Measurements from ENCODE around the gene NOSTRIN.
"Not testable (repeated sequence)": the region's sequence is repeated elsewhere in the genome, so short reads cannot be mapped to it uniquely, and the experiment has no call there.

Gene NOSTRIN

DNA sequence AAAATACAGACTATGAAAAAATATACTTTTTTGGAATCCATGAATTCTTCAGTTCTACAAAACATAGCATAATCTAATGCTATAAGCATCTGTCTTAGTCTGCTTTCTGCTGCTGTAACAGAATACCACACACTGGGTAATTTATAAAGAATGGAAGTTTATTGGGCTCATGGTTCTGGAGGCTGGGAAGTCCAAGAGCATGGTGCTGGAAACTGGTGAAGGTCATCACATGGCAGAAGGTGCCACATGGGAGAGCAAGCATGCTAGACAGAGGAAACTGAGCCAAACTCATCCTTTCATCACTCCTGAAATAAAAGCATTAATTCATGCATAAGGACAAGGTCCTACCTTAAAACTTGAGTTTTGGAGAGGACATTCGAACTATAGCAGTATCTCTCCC is 26.6 kb upstream of the NOSTRIN start:
- Histone ChIP-seq H2AFZ (ENCODE audit: low read depth, low read length) (no peak overlapping the region), H3K36me3 (ENCODE audit: insufficient read depth, low read length) (no peaks in the 10 kb centered on the region), H3K9me3 (ENCODE audit: low read length) (no peaks in the 10 kb centered on the region)

DNA sequence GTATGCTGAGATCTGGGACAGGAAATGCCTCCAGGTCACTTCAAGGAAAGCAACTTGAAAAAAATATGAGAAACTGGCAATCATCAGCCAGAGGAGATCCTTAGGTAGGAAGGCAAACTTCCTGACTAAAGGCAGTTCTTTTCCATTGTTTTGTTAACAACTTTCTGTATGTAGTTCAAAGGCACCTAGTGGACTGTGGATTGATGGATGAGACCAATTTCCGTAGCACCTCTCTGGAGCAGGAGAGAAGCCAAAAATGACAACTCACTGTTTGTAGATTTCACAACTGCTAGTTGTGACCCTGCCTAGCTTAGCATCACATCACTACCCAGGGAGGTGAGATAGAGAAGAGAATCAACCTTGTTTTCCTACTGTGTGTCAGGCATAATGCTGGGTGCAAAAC is 21.8 kb upstream of the NOSTRIN start:
- Histone ChIP-seq H3K36me3 (ENCODE audit: insufficient read depth, low read length) (no peaks in the 10 kb centered on the region), H3K4me3 (ENCODE audit: low read length) (no peak overlapping the region), H3K4me1 (ENCODE audit: insufficient read depth, low read length) (peaks cover 9% of the 10 kb centered on the region), H3K27me3 (ENCODE audit: insufficient read depth, low read length) (no peaks in the 10 kb centered on the region), H3K9me3 (ENCODE audit: low read length) (no peaks in the 10 kb centered on the region), H2AFZ (ENCODE audit: low read depth, low read length) (no peak overlapping the region)

More for the DNA sequence above, 26.6 kb upstream of the NOSTRIN start:
- Histone ChIP-seq H3K27me3 (ENCODE audit: insufficient read depth, low read length) (no peaks in the 10 kb centered on the region), H3K4me3 (ENCODE audit: low read length) (no peak overlapping the region), H3K4me1 (ENCODE audit: insufficient read depth, low read length) (peaks cover under 1% of the 10 kb centered on the region)

DNA sequence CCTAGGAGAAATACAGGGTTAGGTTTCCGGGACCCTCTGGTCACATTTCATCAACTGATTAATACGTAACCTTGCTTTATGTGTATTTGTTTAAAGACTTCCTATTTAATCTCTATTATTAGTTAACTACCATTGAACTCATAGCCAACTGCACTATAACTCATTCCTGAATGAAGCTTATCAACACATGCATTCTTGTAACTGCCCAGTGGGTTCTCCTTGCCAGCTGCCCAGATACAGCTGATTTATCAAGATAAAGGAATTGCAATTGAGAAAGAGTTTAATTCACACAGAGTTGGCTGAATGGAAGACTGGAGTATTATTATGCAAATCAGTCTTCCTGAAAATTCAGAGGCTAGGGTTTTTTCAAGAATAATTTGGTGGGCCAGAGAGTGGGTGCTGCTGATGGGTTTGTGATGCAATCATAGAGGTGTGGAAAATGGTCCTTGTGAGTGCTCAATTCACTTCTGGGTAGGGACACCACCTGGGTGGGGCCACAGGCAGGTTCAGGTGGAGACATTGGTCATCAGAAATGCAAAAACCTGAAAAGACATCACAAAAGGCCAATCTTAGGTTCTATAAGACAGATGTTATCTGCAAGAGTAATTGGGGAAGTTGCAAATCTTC is 21.1 kb upstream of the NOSTRIN start:
- Histone ChIP-seq H3K27me3 (ENCODE audit: insufficient read depth, low read length) (no peaks in the 10 kb centered on the region), H3K4me3 (ENCODE audit: low read length) (no peak overlapping the region), H2AFZ (ENCODE audit: low read depth, low read length) (no peak overlapping the region), H3K4me1 (ENCODE audit: insufficient read depth, low read length) (peaks cover 9% of the 10 kb centered on the region), H3K36me3 (ENCODE audit: insufficient read depth, low read length) (no peaks in the 10 kb centered on the region), H3K9me3 (ENCODE audit: low read length) (no peaks in the 10 kb centered on the region)

DNA sequence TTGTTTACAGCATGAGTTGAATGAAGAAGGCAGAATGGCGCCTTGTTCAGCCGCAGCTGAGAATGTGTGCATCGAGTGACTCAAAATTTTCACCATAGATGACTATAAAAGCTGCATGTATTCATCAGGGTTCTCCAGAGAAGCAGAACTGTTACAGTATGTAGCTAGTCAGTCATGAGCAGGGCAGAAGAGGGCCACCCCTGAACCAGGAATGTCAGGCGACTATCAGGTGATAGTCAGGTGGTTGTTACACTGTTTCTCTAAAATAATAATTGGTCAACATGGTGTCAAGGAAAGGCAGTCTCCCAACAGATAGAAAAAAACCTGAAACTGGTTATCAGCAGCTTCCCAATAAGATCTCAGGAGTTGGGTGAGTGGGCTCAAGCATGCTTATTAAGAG is 20.2 kb upstream of the NOSTRIN start:
- Histone ChIP-seq H3K4me3 (ENCODE audit: low read length) (no peak overlapping the region), H2AFZ (ENCODE audit: low read depth, low read length) (no peak overlapping the region), H3K36me3 (ENCODE audit: insufficient read depth, low read length) (no peaks in the 10 kb centered on the region), H3K9me3 (ENCODE audit: low read length) (no peaks in the 10 kb centered on the region), H3K27me3 (ENCODE audit: insufficient read depth, low read length) (no peaks in the 10 kb centered on the region), H3K4me1 (ENCODE audit: insufficient read depth, low read length) (peaks cover 9% of the 10 kb centered on the region)

DNA sequence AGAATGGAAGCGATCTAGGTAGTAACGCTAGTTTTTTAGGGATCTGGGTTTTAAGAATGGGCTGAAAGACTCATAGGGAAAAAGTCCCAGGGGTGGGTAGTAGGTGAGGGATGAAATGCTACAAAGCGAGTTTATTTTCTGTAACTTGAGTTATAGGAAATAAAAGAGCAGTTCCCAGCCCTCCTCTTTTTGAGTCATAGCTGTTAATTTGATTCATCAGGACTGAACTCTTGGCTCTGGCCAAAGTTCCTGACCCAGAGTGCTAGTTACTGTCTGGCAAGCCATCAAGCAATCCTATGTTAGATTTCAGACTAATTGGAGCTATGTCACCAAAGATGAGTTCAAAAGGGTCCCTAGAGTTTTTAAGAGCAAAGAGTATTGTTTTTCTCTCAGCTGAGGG is 17.4 kb upstream of the NOSTRIN start:
- no peak overlapping the region for H3K4me3 ChIP-seq (ENCODE audit: low read length)
- H3K27me3 ChIP-seq (ENCODE audit: insufficient read depth, low read length) = no peaks in the 10 kb centered on the region
- no peaks in the 10 kb centered on the region for H3K9me3 ChIP-seq (ENCODE audit: low read length)
- no peaks in the 10 kb centered on the region for H3K36me3 ChIP-seq (ENCODE audit: insufficient read depth, low read length)
- no peak overlapping the region for H2AFZ ChIP-seq (ENCODE audit: low read depth, low read length)
- peaks cover 9% of the 10 kb centered on the region for H3K4me1 ChIP-seq (ENCODE audit: insufficient read depth, low read length)

DNA sequence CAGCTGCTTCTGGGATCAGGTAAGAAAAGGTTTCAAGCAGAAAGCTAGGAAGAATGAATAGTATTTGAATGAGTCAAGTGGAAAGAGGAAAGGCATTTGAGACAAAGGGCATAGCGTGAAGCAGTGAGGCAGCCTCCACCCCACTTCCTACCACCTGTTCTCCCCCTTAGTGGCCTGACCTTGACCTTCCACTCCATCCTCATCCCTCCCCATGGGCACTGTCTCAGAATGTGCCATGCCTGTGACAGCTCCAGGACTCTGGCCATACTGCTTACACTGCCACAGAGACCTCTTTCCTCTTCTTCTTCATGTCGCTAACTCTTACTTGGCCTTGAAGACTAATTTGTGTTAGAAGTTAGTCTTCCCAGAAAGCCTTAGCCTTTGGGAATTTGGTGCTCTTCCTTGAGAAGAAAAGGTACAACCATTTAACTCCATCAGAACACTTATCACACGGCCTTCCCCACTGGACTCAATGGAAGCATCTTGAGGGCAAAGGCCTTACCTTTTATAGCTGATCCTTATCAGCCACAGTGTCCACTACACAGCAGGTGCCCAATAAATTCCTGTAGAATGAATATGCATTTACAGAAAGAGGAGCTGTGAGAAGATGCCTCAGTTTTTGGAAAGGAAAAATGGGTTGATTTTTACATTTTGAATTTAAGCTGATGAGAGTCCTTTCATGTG is 15.2 kb upstream of the NOSTRIN start:
- H3K36me3 ChIP-seq (ENCODE audit: insufficient read depth, low read length) = no peaks in the 10 kb centered on the region
- no peaks in the 10 kb centered on the region for H3K27me3 ChIP-seq (ENCODE audit: insufficient read depth, low read length)
- H3K4me1 ChIP-seq (ENCODE audit: insufficient read depth, low read length) = no peaks in the 10 kb centered on the region
- H3K4me3 ChIP-seq (ENCODE audit: low read length) = no peak overlapping the region
- H3K9me3 ChIP-seq (ENCODE audit: low read length) = no peaks in the 10 kb centered on the region
- H2AFZ ChIP-seq (ENCODE audit: low read depth, low read length) = no peak overlapping the region

DNA sequence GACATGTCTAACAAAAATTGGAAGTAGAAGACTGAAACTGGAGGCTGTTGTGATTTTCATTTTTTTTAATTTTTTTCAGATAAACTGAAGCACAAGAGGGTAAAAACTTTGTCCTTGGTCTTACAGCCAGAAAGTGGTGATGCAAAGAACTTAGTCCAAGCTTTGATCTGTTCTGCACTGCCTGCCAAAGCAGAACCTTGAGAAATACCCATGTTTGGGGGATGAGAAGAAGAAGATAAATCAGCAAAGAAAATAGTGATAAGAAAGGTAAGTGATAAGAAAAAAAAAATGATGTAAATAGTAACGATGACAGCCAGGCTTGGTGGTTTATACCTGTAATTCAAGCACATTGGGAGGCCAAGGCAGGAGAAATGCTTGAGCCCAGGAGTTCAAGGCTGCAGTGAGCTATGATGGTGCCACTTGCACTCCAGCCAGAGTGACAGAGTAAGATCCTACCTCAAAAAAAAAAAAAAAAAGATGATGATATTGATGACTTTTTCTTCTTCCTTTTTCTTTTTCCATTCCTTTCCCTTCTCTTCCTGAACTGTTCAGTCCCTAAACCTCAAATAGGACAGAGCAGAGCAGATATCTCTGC is 14.6 kb upstream of the NOSTRIN start:
- Histone ChIP-seq H3K27me3 (ENCODE audit: insufficient read depth, low read length) (no peaks in the 10 kb centered on the region), H2AFZ (ENCODE audit: low read depth, low read length) (no peak overlapping the region), H3K36me3 (ENCODE audit: insufficient read depth, low read length) (no peaks in the 10 kb centered on the region), H3K4me1 (ENCODE audit: insufficient read depth, low read length) (no peaks in the 10 kb centered on the region), H3K9me3 (ENCODE audit: low read length) (no peaks in the 10 kb centered on the region), H3K4me3 (ENCODE audit: low read length) (no peak overlapping the region)

DNA sequence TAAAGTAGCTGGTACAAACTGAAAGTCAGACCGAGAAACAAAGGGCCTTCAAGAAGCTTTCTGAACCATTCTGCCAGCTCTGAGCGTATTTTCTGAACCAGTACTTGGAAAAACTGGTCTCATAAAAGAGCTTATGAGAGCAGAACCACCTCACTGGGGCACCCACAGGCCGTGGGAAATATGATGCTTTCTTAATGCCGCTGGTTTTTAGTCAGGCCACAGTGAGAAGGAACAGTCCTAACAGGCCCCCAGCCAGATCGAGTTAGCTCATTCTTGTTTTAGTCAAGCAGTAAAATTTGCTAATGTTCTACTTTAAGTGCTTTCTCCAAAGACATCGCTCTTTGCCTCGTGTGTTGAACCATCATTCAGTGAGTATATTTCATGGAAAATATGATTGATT is 12.7 kb upstream of the NOSTRIN start:
- no peak overlapping the region for H2AFZ ChIP-seq (ENCODE audit: low read depth, low read length)
- H3K36me3 ChIP-seq (ENCODE audit: insufficient read depth, low read length) = no peaks in the 10 kb centered on the region
- no peaks in the 10 kb centered on the region for H3K27me3 ChIP-seq (ENCODE audit: insufficient read depth, low read length)
- no peaks in the 10 kb centered on the region for H3K9me3 ChIP-seq (ENCODE audit: low read length)
- no peak overlapping the region for H3K4me3 ChIP-seq (ENCODE audit: low read length)
- H3K4me1 ChIP-seq (ENCODE audit: insufficient read depth, low read length) = no peaks in the 10 kb centered on the region

DNA sequence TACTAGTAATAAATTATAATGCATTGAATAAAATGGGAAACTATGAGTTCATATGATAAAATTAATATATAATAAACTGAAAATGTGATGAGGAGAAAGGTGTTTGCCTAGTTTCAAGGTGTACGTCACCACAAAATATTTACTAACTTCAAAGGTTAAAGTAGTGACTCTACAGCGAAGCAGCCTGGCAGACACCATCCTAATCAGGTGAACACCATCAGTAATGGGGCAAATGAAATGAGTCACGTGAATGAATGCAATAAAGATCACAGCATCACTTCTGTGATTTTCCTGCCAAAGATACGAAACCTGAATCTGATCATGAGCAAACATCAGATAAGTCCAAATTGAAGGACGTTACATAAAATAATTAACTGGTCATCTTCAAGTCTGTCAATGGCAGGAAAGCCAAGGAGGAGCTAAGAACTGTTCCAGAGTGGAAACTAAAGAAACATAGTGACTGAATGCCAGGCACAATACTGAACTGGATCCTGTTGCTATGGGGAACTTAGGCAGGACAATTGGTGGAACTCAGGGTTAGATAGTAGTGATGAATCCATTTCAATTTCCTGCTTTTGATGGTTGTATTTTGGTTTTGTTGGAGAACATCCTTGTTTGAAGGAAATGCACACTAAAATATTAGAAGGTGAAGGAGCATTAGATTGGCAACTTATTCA is 12.1 kb upstream of the NOSTRIN start:
- no peaks in the 10 kb centered on the region for H3K36me3 ChIP-seq (ENCODE audit: insufficient read depth, low read length)
- H3K27me3 ChIP-seq (ENCODE audit: insufficient read depth, low read length) = no peaks in the 10 kb centered on the region
- no peaks in the 10 kb centered on the region for H3K9me3 ChIP-seq (ENCODE audit: low read length)
- H3K4me3 ChIP-seq (ENCODE audit: low read length) = no peak overlapping the region
- no peaks in the 10 kb centered on the region for H3K4me1 ChIP-seq (ENCODE audit: insufficient read depth, low read length)
- H2AFZ ChIP-seq (ENCODE audit: low read depth, low read length) = no peak overlapping the region

DNA sequence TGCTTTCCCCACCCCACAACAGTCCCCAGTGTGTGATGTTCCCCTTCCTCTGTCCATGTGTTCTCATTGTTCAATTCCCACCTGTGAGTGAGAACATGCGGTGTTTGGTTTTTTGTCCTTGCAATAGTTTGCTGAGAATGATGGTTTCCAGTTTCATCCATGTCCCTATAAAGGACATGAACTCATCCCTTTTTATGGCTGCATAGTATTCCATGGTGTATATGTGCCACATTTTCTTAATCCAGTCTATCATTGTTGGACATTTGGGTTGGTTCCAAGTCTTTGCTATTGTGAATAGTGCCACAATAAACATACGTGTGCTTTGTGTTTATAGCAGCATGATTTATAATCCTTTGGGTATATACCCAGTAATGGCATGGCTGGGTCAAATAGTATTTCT is 11.3 kb upstream of the NOSTRIN start:
- H3K27me3 ChIP-seq (ENCODE audit: insufficient read depth, low read length); H3K36me3 ChIP-seq (ENCODE audit: insufficient read depth, low read length); H3K4me1 ChIP-seq (ENCODE audit: insufficient read depth, low read length); H3K4me3 ChIP-seq (ENCODE audit: low read length); H3K9me3 ChIP-seq (ENCODE audit: low read length); H2AFZ ChIP-seq (ENCODE audit: low read depth, low read length): not testable (repeated sequence)

DNA sequence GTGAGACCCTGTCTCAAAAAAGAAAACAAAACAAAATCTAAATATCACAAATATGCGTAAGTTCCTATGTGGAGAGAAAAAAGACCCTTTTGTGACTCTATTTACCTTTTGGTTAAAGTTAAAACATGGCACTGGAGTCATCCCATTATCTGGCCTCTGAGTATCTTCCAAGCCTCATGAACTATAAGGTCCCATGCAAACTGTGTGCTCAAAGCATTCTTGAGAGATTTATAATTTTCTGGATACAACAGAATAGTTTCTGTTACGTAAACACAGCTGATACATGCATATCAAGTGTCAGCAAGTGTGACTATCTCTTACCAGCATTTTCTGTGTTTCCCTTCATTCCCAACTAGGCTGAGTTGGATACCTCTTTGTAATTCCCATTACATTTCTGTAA is 8.8 kb upstream of the NOSTRIN start:
- H3K9me3 ChIP-seq (ENCODE audit: low read length) = no peaks in the 10 kb centered on the region
- H2AFZ ChIP-seq (ENCODE audit: low read depth, low read length) = no peak overlapping the region
- H3K4me1 ChIP-seq (ENCODE audit: insufficient read depth, low read length) = no peaks in the 10 kb centered on the region
- no peaks in the 10 kb centered on the region for H3K36me3 ChIP-seq (ENCODE audit: insufficient read depth, low read length)
- no peak overlapping the region for H3K4me3 ChIP-seq (ENCODE audit: low read length)
- no peaks in the 10 kb centered on the region for H3K27me3 ChIP-seq (ENCODE audit: insufficient read depth, low read length)

DNA sequence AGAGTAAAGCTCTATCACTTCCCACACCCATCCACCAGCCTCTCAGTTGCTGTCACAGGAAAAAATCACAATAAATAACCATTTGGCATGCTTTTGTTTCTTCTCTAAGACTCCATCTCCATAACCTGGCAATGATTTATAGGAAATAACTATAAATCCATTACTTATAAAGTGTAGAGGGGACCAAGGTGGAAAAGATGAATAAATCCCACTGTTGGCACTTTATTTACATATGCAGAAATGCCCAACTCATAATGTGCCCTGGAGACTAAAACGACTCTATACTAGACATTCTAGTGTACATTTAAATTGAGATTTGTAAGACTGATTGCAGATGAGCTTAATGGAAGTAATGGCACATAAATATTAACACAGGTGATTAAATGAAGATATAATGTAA is 7.5 kb upstream of the NOSTRIN start:
- H3K4me1 ChIP-seq (ENCODE audit: insufficient read depth, low read length) = no peaks in the 10 kb centered on the region
- H3K36me3 ChIP-seq (ENCODE audit: insufficient read depth, low read length) = no peaks in the 10 kb centered on the region
- no peaks in the 10 kb centered on the region for H3K27me3 ChIP-seq (ENCODE audit: insufficient read depth, low read length)
- no peaks in the 10 kb centered on the region for H3K9me3 ChIP-seq (ENCODE audit: low read length)
- no peak overlapping the region for H3K4me3 ChIP-seq (ENCODE audit: low read length)
- H2AFZ ChIP-seq (ENCODE audit: low read depth, low read length) = no peak overlapping the region

DNA sequence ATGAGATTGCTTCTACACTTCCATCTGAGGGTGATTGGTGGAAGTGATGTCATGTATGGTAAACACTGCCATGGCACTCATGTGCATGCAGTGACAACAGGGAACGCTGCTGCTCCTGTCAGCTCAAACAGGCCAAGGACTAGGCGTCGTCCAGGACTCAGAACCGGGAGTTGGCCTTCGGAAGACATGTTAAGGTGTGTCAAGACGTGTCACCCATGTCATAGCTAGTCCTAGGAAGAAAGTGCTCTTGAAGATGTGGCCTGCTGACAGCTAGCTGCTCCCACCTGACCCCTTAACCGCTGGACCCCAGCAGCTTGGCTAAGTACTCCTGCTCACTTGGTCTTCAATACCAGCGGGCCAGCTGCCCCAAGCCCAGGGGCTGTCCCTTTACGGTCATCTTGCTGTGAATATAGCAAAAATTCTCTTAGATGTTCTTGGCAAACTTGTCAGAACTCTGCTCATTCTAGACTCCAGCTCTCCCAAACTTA is 6.3 kb upstream of the NOSTRIN start:
- Histone ChIP-seq H3K9me3 (ENCODE audit: low read length) (no peaks in the 10 kb centered on the region), H3K4me1 (ENCODE audit: insufficient read depth, low read length) (no peaks in the 10 kb centered on the region), H3K4me3 (ENCODE audit: low read length) (no peak overlapping the region), H2AFZ (ENCODE audit: low read depth, low read length) (no peak overlapping the region), H3K27me3 (ENCODE audit: insufficient read depth, low read length) (no peaks in the 10 kb centered on the region), H3K36me3 (ENCODE audit: insufficient read depth, low read length) (no peaks in the 10 kb centered on the region)
